Esophagus muscularis mucosa (tissue), 3 donors: ENCODE results near the gene SLC10A7.

Source experiments
- POLR2A ChIP-seq: fragments of 450-650 bp; IDR thresholded peaks from one replicate; pipeline ENCODE4 v1.6.1; 2017; ENCODE audit warnings: antibody characterized with exemption, moderate library complexity, mild to moderate bottlenecking, low read depth
- TF ChIP-seq, protein P1 (sequence below), 3 experiments: fragments of 200-600 bp in 2 of 3; fragments of 450-650 bp in 1 of 3; sonication (generic) in 2 of 3; IDR thresholded peaks; one replicate each; pipeline ENCODE4 v1.5.1; 2017 to 2019; ENCODE audit warnings: antibody characterized with exemption in 3 of 3, mild to moderate bottlenecking in 2 of 3, moderate library complexity in 1 of 3

DNA sequence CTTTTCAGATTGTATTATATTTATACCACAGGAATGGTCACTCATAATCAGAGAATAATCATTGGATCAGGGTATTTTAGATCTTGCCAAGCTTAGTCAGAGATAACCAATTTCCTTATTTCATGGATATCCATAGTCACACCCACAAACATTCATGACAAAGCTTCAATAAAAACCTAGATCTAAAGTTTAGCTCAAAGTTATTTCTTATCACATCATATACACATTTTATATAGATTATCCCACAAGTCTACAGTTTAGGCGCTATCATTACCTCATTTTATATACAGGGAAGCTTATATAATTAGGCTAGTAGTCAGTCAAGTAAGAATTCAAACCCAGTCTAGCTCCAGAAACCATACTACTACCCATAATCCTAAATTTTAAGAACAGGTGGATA lies 82.3 kb downstream of the SLC10A7 start:
- TF ChIP-seq, protein P1, sequence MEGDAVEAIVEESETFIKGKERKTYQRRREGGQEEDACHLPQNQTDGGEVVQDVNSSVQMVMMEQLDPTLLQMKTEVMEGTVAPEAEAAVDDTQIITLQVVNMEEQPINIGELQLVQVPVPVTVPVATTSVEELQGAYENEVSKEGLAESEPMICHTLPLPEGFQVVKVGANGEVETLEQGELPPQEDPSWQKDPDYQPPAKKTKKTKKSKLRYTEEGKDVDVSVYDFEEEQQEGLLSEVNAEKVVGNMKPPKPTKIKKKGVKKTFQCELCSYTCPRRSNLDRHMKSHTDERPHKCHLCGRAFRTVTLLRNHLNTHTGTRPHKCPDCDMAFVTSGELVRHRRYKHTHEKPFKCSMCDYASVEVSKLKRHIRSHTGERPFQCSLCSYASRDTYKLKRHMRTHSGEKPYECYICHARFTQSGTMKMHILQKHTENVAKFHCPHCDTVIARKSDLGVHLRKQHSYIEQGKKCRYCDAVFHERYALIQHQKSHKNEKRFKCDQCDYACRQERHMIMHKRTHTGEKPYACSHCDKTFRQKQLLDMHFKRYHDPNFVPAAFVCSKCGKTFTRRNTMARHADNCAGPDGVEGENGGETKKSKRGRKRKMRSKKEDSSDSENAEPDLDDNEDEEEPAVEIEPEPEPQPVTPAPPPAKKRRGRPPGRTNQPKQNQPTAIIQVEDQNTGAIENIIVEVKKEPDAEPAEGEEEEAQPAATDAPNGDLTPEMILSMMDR (IDR thresholded peaks at IDR 0.05) = no peak
- no peak for TF ChIP-seq POLR2A
